Activated naive CD8-positive, alpha-beta T cell treated with anti-CD3 and anti-CD28 coated beads, Interleukin-2, amount 50 U/mL, for 16 hours (primary cell): ENCODE measurements around the gene EIF2S1.
"Not testable (repeated sequence)": the region's sequence is repeated elsewhere in the genome, so short reads cannot be mapped to it uniquely, and the experiment has no call there.

Source experiments
- DNase-seq: peaks from one replicate; pipeline ENCODE4 v3.0.0-alpha.2; 2020; ENCODE audit warnings: low read depth, low spot score

Gene EIF2S1

DNA sequence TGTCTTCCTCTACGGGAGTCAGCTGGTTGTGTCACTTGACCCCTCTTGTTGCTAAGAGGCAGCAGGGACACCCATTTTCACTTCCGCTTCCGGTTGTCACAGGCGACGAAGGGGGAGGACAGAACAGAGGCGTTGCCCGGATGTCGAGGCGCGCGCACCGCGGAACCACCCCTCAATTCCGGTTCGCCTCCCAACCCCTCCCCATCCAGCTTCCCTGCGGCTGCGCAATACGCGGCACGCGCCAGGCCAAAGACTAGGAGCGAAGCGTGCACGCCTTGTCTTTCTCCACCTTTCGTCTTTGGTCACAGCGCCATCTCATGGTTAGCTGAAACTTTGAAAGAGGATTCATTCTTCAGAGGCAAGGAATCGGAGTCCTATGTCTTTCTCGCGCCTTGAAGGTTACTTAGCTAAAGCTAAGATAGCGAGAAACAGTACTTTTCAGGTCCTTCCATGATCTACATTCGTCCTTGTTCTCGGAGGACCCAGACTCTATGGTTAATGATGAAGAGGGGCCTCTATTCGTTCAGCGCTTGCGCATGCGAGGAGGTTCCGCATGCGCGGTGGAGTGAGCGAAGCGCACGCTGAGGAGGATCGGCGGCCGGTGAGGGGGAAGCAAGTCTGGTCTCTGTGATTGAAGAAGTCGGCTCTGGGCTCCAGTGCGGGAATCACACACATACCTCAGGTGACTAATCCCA lies at the start of gene EIF2S1, which contains the start of gene ATP6V1D:
EIF2S1 (plus strand) TSS at position 554 of the 695 bp plus-strand sequence. CDS start 4,440 bp downstream, outside the sequence.
ATP6V1D (minus strand) TSS at position 30 of the 695 bp plus-strand sequence. CDS start 106 bp downstream, outside the sequence.
- peak; percentile 98 for DNase-seq

DNA sequence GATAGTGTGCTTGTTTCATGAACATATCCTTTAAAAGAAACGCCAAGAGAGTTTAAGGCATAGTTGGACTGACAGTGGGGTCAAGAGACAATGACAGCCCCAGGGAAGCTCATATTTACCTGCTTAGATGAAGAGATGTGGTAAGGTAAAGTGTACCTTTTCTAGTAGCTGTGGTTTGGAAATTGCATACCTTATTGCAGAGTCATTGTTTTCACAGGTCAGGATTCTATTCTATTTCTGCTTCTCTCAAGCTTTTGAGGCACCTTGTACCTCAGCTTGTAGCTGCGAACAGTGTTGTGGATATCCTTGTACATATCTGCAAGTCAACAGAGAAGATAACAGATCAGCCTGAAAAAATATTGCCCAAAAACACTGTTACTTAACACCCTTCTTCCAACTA lies 48.3 kb upstream of the EIF2S1 start:
- no peak for DNase-seq

DNA sequence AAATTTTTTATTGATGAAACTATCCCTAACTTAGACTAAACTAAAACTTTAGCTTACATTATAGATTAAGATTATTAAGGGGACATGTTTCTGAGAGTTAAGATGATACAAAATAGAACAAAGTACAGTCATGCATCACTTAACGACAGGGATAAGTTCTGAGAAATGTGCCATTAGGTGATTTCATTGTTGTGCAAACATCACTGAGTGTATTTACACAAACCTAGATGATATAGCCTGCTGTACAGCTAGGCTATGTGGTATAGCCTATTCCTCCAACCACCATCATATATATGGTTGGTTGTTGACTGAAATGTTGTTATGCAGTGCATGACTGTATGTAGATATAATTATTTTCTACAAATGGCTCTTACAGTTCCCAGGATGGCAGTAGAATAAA lies 47.0 kb upstream of the EIF2S1 start:
- no peak for DNase-seq

DNA sequence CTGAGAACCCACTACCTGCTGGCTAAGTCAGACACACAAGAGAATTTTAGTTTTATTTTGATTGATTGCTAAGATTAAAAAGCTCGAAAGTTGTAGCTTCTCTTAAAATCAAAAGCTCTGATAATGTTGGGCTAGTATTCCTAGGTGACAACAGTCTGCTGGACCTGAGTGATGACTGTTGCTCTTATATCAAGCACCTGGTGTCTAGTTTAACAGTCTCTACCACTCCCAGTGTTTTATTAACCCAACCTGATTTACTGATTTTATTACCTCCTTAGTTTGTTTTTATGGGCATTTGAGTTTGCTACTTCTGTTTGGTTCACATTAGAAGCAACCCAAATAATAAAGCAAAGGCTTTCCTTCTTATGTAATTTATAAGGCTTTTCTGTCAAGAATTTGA lies 42.3 kb upstream of the EIF2S1 start:
- no peak for DNase-seq

DNA sequence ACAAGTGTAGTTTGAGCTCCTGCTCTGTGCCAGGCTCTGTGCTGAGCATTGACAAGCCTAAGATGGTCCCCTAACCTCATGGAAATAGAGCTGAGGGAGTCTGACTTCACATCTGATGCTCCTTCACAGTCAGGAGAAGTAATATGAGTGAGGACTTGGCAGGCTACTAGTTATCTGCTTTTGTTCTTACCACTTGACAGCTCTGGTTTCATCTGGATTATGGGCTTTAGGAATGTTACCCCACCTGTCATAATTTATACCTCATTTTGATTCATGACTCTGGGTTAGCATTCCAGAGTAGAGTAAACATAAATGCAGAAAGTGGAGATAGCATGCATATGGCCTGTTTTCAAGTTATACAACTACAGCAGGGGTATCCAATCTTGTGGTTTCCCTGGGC lies 41.0 kb upstream of the EIF2S1 start:
- DNase-seq: no peak

DNA sequence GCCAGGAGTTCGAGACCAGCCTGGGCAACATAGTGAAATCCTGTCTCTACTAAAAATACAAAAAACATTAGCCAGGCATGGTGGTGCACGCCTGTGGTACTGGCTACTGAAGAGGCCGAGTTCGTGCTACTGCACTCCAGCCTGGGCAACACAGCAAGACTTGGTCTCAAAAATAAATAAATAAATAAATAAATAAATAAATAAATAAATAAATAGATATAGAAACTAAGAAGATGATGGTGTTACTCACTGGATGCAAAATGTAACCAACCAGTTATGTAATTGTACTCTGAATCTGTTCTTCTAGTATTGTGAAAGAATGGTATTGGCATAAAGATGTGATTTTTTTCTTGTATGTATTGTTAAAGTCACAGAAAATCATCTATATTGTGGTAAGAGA lies 30.5 kb upstream of the EIF2S1 start:
- DNase-seq: not testable (repeated sequence)

DNA sequence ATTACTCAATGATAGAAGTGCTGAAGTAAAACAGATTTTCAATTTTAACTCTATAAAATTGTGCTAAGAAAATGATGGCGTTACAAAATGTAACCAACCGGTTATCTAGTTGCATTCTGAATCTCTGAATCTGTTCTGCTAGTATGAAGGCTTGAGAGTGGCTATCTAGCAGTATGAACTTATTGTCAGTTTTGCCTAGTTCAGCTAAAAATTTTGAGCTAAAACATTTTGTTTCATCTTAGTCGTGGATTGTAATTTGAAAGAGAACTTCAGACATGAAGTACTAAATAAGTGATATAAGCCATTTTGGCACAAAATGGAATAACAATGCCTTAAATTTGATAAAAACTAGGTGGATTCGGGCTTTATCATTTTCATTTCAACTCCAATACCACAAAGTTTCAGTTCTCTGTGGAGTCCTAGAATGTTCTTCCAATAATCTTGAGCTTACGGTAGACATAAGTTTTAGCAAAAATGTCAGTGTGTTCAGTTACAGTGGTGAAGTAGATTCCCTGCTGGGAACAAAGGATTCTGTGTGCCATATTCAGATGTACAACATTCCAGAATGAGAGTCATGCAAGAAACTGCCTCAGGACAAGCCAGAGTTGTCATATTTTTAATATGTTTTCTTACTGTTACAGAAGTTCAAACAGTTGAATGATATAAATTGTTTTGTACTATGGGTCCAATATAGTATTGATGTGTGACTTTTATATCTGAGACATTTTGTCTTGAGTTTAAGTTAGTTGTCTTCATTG lies 28.6 kb upstream of the EIF2S1 start:
- no peak for DNase-seq

DNA sequence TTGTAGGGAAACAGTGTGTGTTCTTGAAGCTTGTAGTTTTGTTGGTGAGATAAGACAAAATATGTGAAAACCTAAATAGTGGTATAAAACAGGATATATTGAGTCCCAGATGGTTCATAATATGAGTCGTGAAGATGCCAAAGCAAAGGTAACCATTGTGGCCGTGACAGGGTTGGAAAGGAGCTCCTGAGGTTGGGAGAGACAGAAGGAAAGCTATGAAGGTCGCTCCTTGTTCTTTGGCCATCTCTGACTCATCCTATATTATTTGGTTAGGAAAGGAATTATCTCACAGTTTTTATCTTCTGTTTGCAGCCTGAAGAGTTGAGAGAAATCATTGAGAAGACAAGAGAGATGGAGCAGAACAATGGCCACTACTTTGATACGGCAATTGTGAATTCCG lies 27.7 kb upstream of the EIF2S1 start:
- DNase-seq: no peak

DNA sequence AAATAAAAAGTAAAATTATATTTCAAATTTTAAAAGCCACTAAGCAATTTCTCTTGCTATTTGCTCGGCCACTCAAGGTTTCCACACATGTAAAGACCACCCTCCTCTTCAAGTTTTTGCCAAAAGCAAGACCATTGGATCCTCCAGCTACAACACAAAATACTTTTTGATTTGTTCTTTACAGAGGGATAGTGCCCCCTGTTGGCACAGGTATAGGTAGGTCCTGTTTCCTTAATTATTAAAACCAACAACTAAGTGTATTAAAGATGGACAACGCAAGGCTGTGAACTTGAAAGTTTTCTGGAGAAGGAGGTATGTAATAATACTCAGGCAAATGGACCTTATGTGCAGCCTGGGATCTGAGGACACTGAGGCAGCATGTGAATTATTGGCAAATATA lies 24.3 kb upstream of the EIF2S1 start:
- no peak for DNase-seq

DNA sequence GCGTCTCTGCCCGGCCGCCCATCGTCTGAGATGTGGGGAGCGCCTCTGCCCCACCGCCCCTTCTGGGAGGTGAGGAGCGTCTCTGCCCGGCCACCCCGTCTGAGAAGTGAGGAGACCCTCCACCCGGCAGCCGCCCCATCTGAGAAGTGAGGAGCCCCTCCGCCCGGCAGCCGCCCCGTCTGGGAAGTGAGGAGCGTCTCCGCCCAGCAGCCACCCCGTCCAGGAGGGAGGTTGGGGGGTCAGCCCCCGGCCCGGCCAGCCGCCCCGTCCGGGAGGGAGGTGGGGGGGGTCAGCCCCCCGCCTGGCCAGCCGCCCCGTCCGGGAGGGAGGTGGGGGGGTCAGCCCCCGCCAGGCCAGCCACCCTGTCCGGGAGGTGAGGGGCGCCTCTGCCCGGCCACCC lies 18.9 kb upstream of the EIF2S1 start:
- DNase-seq: not testable (repeated sequence)

DNA sequence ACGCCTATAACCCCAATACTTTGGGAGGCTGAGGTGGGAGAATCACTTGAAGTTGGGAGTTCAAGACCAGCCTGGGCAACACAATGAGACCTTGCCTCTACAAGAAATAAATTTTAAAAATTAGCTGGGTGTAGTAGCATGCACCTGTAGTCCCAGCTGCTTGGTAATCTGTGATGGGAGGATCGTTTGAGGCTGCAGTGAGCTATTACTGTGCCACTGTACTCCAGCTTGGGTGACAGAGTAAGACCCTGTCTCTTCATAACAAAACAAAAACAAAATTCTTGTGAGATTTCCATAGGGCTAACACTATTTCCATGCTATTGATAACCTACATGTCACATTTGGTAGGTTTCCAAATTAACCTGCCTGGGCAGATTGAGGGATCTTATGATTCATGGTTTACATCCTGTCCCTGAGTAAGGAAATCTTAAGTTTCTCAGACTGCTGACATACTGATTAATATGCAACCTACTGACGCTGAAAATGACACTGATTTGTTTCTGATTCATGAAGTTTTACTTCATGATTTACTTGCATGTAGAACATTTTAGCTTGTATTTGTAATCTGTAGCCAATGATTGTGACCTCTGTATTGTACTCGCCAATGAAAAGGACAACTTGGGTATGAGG lies 16.4 kb upstream of the EIF2S1 start:
- no peak for DNase-seq

DNA sequence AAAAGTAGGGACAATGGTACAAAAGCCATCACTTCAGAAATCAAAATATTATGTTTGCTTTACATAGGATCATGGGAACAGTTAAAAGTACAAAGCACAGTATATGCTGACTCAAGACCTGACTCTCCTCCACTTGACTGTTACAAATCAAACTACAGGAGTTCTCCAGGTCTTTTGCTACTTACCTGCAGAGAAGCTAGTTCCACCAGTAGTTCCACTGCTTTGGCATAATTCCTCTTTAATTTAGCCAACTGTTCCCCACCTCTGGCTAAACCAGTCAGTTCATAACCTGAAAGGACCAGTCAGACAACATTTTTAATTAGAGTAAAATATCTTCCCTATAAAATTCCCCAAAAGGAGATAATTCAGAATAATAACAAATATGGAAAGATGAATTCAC lies 14.5 kb upstream of the EIF2S1 start:
- no peak for DNase-seq

DNA sequence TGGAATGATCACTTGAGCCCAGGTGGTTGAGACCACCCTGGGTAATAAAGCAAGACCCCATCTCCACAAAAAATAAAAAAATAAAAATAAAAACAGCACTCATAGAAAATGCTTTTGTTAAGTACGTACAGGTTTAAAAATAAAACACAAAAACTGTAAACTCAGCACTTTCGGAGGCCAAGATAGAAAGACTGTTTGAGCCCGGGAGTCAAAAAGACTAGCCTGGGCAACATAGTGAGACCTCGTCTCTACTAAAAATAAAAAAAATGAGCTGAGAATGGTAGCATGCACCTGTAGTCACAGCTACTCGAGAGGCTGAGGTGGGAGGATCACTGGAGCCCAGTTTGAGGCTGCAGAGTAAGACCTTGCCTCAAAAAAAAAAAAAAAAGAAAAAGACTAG lies 8.1 kb upstream of the EIF2S1 start:
- no peak for DNase-seq

DNA sequence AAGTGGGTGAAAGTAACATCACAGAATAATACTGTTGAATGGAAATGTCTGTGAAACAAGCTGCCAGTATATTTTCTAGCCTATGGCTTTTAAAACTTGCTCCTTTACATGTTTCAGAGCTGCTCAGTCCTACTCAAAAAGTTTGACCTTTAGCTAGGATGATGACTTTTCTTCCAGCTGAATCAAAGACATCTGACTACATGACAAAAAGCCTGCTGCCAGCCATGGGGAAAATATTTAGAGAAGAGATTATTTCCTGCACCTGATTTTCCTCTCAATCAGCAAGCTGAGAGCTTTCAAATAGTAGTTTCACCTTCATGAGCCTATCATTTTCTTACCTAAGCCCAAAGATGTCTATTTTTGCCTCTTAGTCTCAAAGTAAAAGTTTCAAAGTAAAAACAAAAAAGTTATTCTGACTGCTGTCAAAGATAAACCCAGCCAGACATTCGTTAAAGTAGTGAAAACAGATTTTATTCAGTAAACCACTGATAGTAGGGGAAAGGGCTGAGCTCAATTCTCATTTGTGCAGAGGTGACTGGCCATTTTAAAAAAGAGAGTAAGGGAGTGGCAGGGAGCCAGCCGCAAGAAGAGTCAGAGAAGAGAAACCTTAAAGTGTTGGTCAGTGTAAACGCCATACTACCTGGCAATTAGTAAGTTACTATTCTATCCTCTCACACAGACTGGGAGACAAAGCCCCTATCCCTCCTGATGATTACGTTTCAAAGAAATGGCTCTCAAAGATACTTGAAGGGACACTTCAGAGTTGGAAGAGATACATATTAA lies 2.8 kb upstream of the EIF2S1 start:
- no peak for DNase-seq

DNA sequence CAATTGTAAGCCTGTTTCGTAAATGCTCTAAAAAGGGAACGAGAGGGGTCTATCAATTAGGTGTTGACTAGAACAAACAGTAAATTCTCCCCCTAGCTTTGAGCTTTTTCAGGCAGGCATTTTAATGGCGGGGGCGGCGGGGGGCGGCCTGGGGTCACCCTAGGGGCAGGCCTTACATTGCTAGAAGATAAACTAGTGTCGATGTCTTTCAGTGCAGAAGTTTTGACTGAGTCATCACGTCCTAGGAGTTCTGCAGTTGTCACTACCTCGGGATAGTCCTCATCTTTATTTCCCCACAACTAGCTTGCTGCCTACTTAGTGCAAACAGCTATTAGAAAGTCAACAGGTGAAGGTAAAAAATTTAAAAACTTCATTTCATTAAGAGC lies 2.2 kb upstream of the EIF2S1 start:
- no peak for DNase-seq

DNA sequence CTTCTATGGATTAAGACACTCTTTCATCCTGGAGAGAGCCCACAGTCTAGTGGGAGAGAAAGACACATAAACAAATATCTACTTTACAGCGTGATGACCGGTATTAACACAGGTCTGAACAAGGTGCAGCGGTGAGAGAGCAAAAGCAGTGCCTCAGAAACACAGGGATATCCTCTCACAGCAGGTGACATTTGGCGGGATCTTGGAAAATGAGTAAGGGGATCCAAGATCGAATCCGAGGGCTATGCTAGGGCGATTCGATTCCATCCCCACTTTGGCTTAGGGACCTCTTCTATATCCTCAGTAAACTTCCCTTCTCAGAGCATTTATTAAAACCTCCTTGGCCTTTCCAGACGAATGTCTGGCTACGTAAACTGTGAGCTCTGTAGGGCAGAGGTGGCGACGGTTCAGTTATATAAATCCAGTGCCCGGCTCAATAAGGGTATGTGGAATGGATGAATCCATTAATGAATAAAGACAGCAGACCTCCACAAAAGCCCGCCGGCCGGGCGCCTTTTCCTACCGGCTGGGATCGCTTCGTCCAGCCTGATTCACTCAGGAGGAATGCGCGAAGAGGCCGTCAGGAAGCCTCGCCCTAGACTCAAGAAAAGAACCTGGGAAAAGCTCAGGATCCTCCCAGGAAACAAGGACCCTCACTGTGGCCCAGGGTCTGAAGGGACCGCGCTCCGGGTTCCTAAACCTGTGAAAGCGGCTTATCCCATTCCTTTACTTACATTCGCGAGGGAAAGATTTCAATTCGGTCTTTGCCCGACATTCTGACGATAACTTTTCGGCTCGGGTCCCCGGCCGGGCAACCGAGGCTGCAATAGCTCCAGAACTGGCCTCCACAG lies 979 bp upstream of the EIF2S1 start:
- no peak for DNase-seq

DNA sequence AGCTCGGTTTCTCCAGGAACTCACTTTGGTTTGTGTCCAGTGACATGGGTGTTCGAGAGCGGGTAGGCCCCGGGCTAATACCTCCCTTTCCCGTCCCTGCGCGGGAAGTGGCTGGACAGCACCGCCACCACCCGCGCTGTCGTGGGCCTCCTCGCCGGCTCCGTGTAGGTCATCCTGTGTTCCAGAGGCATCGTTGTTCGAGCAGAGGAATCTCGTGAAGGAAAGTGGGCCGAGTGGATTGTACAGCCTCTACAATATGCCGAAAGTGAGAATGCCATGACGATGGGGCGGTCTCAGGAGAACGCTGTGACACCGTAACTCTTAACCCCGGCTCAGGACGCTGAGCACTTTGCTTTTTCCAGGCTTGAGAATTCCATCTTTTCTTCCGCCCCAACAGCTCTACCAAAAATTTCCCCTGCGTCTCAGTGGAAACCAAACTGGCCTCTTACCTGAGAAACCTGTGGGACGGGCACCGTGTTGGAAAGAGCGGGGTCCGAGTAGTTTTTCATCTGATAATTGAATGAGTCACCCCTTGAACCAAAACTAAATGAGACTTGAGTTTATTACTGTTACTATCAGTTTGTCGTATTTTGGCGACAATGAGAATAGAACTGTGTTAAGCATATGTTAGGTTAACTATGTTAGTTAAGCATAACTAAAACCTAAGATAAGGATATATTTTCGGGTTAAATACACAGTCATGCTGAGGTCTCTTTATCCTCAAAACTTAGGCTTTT lies 510 bp downstream of the EIF2S1 start:
- no peak for DNase-seq

DNA sequence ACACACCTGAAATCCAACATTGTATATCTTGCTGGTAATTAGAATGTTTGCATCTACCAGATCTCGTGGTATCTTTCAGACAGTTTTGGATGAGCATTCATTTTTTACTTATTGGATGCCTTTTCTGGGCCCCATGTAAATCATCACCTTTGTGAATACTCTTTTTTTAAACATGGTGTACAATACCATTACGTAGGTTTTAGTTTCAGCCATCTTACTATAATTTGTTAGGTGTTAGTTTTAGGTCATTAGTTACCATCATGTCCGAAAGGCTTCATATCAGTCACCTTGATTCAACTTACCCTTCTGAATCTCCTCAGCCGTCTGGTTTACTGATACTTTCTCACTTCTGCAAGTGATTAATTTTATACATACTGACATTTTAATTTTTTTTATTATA lies 5.3 kb downstream of the EIF2S1 start:
- DNase-seq: no peak

DNA sequence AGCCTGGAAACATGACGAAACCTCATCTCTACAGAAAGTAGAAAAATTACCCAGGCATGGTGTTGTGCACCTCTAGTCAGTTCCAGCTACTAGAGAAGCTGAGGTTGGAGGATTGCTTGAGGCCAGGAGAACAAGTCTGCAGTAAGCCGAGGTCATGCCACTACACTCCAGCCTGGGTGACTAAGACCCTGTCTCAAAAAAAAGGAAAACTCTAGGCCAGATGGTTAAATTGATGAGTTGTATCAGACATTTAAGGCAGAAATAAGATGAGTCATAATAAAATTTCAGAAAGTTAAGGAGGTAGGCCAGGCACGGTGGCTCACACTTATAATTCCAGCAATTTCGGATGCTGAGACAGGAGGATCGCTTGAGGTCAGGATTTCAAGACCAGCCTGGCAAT lies 10.7 kb downstream of the EIF2S1 start:
- no peak for DNase-seq
